HG02588 (cell line): ENCODE results near the gene ACTN4.

Experiments used
- ATAC-seq: cut with Tn5 transposase; IDR thresholded peaks from one replicate; pipeline ENCODE4 v1.9.1; 2021; ENCODE audit warnings: mild to moderate bottlenecking, moderate library complexity; ENCODE audit not compliant: unreplicated experiment

The ACTN4 gene

DNA sequence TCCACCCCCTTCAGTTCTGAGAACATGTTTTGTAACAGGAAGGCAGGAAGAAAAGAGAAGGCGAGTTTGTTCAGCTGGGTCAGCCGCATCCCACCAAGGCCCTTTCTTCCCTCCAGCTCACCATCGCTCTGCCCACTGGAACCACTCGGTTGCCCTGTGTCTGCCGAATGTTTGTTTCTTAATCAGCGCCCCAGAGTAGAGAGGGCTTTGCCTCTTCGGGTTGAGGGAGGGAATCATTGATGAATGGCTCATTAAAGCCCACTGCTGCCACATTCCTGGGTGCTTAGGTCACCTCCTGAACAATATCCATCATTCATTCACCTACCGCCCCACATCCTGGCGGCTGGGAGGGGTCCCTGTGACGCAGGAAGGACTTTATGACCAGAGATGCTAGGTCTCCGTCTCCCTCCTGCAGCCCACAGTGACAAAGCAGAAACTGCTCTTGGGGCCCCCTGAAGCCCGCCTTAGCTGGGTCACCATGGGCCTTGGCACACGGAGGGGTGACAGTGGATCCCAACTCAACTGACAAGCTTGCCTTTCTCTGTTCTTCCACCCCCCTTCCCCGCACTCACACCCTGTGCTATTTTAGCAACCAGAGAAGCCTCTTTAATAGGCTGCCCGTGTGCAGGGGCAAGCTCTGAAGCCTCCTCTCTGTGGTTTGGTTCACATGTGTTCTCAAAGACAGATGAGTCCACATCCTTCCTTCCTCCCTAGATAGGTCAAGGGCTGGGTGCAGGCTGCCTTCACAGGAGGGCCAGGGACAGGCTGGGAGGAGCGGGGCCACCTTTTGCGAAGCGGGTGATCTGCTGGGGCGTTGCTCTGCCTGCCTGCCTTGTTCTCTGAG, 46.2 kb downstream of the ACTN4 start:
- no peak for ATAC-seq

DNA sequence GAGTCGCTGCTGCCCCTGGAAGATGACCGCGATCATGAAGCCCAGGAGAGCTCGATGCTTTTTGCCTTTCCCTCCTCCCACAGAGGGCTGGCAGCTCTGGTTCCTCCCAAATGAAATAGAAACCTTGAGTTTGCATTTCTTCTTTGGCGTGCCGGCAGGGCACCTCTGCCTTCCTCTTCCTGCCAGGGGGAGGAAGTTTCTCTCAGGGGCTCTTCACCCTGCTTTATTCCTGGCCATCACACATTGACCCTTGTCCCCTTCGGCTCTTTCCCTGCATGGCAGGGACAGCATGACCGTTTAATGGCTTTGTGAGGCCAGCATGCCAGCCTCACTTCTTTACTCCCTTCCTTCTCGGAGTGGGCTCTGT, 47.9 kb downstream of the ACTN4 start:
- ATAC-seq = no peak

DNA sequence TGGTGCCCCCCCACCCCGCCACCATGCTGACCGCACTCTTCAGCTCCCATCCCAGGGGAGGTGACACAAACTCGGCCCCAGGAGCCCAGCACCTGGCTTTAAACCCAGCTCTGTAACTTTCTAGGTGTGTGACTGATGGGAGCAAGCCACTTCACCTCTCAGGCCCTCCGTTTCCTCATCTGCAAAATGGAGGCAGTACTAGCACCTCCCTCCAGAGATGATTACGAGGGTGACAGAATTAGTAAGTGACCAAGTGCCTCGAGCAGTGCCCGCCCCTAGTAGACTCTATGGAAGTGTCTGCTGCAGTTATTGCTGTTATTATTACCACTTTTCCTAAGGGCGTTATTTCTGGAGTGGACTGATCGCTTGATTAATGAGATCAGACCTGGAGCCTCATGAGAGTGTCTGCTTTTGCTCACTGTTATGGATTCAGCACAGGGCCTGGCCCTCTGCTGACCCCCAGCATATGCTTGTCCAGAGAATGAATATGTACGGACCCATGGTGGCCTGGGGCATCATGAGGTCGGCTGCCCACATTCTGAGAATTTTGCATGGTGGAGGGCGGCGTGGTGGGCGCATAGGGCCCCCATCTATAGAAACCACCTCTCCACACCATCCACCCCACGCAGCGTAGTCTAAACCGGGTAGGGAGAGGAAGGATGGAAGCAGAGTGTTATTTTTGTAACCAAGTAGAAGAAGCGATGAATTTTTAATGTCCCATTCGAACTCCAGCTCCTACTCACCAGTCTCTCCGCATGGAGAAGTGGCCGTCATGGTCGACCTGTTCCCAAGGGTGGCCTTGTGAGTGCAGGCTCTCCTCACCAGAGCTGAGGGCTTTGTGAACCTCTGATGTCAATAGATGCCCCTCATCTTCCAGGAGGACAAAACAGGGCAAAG, 48.6 kb downstream of the ACTN4 start:
- no peak for ATAC-seq

DNA sequence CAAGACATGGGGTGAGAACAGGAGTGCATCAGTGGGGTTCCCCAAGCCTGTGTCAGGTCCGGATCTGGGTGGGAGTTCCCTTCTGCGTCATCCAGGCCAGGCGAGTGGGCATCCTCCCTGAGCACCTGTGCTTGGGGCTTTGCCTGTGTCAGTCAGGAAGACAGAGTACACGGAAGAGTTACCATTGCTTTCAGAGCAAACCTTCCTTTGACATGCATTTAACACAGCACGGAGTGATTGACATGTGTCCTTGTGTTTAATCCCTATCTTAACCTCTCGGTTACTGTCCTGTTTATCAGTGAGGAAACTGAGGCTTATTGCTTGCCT, 49.2 kb downstream of the ACTN4 start:
- no peak for ATAC-seq

DNA sequence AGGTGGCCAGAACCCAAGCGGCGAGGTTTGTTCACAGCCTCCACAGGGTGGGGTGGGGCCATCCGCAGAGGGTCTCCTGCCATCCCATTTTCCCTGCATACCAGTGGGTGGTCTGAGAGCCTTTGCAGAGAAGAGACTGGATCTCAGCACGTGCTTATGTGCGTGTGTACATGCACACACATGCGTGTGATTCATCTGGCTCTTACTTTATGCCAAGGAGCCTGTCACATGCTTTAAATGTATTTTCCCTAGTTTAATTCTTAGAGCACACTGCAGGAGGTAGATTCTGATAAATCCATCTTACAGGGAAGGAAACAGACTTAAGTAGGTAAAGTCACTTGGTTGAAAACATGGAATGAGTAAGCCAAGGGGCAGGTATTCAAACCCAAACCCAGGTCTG, 49.7 kb downstream of the ACTN4 start:
- no peak for ATAC-seq

DNA sequence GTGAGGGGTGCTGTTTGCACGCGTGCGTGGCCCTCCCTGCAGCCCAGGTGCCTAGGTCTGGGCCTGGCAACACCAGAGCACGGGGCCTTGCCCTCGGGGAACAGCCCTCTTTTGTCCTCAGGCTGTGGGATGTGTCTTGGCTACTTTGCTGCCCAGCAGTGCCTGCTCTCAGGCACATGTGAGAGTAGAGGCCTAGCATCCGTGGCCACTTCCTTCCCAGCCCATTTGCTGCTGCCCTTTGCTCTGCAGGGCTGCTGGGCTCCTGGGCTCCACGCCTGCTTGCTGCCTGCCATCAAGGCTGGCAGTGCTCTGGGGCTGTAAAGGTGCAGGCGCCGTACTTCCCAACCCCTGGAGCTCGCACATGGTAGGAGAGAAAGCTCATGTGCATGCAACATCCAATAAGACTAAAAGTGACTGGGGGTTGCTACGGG, 50.2 kb downstream of the ACTN4 start:
- no peak for ATAC-seq

DNA sequence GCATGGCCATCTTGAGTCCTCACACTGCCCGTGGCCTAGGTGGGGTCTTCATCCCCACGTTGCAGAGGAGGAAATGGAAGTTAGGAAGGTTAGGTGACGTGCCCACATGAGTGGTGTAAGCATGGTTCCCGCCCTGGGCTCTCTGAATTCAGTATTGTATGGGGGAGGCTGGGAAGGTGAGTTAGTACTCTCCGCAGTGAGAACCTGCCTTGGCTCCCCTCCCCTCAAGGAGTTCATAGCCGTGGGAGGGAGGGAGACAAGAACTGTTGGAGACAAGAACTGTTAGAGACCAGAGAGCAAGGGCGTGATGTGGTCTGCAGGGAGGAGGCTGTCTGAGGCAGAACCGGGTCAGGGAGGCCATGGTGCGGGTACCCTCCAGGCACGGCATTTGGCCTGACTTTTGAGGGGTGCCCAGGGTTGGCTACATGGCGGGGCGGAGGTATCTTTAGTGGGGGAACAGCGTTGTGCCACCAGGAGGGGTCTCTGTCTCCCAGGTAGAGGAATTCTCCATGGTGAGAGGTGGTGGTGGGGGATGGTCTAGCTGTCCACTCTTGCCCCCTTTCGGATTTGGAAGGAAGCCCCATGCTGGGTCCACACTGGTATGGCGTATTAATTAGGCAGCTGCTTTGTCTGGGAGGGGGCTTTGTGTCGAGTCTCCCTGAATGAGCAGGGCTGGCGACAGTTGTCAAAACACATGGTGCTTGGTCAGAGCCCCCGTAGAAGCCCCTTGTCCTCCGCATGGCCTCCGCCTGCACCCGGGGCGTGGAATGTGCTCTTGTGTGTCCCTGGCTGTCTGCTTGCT, 51.0 kb downstream of the ACTN4 start:
- ATAC-seq = no peak

DNA sequence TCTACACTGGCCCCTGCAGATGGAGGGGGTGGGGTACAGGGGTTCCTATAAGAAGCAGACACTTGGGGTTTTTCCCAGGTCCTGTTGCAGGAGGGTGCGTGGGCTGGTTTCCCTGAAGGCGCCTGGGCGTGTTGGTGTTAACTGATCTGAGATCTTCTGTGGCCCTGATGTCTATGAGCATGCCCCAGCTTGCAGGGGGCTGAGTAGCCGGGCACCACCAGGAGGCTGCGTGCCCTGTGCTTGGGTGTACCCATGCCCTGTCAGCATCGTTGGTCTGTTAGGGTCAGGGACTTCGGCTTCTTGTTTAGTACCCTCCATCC, 51.5 kb downstream of the ACTN4 start:
- ATAC-seq = no peak

DNA sequence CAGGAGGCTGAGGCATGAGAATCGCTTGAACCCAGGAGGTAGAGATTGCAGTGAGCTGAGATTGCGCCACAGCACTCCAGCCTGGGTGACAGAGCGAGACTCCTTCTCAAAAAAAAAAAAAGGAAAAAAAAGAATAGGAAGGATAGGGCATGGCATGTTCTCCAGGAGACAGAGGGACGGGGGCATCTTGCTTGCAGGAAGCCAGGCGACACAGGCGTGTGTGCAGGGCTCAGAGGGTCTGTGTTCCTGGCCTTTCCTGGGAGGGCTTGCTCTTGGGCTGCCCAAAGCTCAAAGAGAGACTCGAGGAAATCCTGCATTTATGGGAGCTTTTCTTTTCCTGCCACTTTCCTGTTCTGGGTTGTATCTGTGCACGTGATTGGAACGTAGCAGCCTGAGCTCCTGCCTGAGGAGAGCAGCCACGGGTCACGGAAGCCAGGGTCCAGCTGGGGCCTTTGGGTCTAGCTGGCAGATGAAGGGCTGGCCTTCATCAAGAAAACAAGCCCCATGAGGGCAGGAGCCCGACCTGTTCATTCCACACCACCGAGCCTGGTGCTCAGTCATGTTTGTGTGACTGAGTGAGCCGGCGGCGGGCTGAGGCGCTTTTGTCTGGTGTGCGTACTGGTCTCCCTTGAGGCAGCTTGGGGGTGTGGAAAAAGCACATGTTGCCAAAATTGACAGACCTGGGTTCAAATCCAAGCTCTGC, 52.3 kb downstream of the ACTN4 start:
- ATAC-seq = no peak

DNA sequence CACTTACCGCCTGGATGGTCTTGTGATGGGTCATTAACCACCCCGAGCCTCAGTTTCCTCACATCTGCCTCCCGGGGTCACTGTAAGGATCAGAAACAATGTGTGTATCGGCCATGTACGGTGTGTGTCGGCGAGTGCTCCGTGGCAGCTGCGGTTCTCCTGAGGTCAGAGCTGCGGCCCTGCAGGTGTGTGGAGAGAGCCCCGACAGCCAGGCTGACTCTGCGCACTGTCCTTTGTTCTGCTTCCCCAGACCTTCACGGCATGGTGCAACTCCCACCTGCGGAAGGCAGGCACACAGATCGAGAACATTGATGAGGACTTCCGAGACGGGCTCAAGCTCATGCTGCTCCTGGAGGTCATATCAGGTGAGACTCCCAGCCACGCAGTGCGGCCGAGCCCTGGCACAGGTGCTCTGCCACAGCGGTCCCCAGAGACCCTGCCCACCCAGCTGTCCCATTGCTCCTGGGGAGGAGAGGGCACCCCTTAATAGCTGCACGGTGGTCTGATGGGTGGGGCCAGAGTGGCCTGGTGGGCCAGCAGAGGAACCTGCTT, 53.0 kb downstream of the ACTN4 start:
- no peak for ATAC-seq

DNA sequence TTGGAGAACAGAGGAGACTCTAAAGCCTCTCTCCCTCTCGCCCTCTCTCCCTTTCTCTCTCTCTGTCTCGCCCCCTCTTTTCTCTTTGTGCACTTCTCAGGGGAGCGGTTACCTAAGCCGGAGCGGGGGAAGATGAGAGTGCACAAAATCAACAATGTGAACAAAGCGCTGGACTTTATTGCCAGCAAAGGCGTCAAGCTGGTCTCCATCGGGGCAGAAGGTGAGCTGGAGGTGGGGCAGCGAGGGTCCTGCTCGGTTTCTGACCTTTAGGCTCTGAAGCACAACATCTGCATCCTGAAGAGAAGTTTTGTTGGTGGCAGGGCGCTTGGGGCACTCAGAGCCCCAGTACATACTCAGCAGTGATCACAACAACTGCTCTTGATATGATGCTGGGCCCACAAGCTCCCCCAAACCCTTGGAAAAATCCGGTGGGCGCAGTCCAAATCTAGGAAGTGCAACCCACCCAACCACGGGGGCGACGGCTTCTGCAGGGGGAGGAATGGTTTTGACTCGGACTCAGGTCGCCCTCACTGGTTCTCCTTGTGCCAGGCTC, 53.5 kb downstream of the ACTN4 start:
- ATAC-seq = no peak

DNA sequence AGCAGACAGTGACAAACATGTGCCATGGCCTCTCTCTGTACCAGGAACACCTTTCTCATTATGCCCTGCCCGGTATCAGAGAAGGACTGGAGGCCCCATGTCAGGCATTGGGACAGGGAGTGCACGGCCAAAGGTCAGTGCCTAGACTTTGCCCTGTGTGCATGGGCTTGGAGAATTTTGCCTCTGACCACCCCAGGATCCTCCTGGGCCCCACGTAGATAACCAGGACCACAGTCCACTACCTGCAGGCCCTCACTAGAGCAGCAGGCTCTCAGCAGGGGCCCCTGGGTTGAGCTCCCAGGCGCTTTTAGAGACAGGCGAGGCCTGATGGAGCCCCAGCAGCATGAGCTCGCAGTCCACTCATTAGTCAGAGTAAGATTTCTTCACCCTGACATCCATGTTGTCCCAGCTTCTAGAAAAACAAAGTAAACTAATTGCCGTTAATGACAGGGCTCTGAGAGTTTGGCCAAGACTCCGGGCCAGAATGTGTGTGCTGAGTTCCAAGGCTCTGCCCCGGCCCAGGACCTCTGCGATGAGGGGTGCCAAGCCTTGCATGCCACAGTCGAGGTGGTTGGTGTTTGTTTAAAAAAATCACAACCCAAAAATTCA, 54.1 kb downstream of the ACTN4 start:
- ATAC-seq = no peak

DNA sequence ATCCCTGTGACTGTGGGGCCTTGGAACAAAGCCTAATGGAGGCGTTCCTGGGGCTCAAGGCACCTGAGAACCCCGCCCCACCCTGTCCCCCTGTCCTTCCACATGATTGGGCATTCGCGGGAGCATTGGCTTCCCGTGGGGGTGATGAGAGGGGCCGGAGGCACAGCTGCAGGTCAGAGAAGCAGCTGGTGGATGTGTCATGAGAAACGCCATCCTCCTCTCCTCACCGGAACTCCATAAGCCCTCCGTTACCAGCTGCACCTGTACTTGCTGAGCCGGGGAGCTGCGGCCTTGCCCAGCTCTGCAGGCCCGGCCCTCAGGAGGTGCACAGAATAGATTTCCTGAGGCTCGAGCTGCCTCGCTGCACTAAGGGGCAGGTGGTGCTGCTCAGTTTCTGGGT, 54.8 kb downstream of the ACTN4 start:
- no peak for ATAC-seq

DNA sequence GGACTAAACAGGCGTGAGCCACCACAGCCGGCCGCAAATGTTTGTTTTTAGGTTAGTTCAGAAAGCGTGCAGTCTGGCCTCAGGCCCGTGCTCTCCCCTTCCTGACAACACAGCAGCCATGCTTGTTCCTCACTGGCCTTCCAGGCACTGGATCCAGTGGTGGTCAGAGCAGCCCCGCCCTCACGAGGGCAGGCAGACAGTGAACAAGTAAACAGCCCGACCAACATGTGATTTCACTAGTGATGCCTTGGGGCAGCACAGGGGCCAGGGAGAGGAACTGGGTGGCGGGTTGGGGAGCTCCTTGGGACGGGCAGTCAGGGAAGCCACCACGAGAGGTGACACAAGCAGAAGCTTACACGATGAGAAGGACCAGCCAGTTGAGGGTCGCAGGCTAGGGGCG, 56.1 kb downstream of the ACTN4 start:
- no peak for ATAC-seq

DNA sequence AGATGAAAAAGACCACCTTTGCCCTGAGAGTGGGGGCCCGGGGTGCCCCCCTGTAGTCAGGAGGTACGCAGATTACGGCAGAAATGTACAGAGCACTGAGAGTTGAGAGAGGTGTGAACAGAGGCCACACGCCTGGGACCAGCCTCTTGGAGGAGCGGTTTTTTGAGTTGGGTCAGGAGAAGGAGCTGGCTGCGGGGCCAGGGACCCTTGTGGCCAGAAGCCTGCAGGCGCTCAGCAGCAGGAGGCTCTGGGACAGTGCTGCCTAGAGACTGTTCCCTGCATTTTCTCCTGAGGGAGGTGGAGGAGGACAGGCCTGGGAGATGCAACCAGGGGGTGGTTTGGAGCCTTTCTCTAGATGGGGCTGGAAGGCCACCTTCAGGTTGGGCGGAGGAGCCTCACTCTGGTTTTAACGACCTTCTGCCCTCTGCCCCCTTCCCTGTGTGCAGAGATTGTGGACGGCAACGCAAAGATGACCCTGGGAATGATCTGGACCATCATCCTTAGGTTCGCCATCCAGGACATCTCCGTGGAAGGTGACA, 57.1 kb downstream of the ACTN4 start:
- ATAC-seq = no peak

DNA sequence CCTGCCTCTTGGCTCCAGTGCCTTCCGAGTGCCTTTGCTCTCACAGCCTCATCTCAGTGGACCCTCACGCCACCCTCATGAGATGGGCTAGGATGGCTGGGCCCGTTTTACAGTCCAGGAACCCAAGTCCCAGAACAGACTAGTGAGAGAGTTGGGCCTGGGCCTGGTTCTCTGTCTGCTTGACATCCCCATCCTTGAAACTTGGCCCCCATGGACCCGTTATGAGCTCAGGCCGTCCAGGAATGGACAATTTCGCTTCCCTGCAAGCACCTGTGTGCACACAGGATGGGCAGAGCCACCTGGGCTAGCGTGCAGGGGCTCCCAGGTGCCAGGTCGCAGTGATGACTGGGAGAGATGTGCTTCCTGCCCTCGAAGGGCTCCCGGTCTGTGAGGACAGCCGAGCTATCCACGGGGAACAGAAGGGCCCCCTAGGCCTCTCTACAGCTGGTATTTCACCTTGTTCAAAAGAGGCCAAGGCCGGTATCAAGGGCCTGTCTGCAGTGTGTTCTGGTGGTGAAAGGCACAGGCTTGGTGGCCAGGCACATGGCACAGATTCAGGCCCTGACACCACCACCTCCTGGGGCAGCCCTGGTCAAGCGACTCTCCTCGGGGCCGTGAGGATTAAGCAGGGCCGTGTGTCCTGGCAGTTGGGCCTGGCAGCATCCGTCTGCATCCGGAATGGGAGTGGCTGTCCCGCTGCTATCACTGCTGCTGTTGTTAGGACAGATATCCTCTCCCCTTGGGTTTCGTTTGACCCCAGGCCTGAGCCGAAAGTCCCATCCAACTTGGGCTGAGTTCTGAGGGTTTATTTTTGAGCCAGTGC, 58.0 kb downstream of the ACTN4 start:
- no peak for ATAC-seq

DNA sequence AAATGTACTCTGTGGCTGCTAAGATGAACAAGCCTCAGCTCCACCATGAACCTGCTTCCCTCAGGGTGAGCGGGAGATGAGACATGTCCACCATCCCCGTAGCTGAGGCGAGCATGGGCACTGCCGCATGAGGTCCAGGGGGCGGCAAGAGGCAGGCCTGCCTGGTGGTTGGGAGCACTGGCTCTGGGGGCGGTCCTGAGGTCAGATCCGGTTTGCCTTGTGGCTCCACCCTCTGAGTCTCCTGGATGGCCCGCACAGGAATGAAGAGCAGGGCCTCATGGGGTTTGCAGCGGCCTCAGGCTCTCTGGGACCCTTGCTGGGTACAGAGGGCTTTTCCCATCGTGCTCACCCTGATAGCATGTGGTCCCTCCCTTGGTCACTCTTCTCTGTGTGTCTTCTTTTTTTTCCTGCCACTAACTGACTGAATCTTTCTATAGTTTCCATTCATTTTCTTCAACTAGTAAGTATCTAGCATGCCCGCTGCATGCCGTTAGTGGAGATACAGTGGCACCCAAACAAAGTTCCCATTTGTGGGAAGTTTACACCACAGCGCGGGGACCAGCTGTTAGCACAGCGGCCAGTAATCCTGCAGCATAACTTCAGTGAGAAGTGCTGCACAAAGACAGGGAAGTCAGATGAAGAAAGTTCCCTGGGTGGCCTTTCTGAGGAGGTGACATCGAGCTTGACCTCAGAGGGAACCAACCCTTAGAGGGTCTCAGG, 59.5 kb downstream of the ACTN4 start:
- no peak for ATAC-seq

DNA sequence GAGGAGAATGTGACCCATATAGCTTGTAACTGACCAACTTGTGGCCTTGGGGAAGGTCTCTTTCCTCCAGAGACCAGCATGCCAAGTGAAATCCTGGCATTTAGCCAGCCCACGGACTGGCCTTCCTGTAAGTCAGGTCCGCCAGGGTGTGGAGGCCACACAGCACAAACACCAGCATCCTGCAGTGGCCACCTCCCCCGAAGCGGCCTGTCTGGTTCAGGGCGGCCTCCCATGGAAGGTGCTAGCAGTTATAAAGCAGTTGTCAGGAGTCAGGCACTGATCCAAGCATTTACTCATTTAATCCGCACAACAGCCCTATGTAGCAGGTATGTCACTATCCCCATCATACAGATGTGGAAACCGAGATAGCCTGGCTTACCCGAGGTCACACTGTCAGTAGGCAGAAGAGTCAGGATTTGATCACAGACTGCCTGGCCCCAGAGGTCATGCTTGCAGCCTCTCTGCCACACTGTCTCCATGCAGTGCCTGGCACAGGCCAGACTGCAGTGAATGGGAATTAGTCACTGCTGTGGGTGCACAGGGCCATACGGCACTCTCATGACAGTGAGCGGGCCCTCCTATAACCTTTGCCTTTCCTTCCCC, 60.2 kb downstream of the ACTN4 start:
- no peak for ATAC-seq
